MV-4-11 (cell line): Measurements from ENCODE around the gene IL20RB.
A peak's percentile ranks its signal among the peaks of the same experiment; 100 is the strongest.
"Not testable (repeated sequence)": the region's sequence is repeated elsewhere in the genome, so short reads cannot be mapped to it uniquely, and the experiment has no call there.

Experiments used
- DNase-seq: peaks from one replicate; lab custom pipeline; 2025; lab: John Stamatoyannopoulos, UW

IL20RB gene

DNA sequence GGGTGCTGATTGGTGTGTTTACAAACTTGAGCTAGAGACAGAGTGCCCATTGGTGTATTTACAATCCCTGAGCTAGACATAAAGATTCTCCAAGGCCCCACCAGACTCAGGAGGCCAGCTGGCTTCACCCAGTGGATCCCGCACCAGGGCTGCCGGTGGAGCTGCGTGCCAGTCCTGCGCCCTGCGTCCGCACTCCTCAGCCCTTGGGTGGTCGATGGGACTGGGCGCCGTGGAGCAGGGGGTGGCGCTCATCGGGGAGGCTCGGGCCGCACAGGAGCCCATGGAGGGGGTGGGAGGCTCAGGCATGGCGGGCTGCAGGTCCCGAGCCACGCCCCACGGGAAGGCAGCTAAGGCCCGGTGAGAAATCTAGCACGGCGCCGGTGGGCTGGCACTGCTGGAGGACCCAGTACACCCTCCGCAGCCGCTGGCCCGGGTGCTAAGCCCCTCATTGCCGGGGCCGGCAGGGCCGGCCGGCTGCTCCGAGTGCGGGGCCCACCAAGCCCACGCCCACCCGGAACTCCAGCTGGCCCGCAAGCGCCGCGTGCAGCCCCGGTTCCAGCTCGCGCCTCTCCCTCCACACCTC is 29.7 kb downstream of the IL20RB start:
- not testable (repeated sequence) for DNase-seq

GRCh38 chr3:136988651-136989050 is 30.9 kb downstream of the IL20RB start:
- DNase-seq = no peak

- no peak for DNase-seq
These were observed 32.2 kb downstream of the IL20RB start for GRCh38 chr3:136989781-136990524.

DNA sequence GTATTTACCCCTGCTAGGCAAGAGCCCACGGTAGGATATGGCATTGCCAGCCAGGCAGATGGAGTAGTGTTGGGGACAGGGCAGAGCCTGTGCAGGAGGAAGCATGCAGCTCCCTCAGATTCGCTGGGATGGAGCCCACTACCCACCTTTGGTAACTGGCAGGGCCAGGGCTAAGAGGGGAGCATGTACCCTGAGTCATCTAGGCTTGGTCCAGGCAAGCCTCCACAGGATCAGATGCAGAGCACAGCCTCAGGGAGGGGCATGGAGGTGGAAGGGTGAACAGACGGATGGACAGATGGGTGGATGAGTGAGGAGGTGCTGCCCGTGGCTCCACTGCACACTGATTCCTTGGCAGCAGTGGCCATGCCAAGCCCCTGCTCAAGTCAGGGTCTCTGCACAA is 33.0 kb downstream of the IL20RB start:
- DNase-seq = no peak

DNA sequence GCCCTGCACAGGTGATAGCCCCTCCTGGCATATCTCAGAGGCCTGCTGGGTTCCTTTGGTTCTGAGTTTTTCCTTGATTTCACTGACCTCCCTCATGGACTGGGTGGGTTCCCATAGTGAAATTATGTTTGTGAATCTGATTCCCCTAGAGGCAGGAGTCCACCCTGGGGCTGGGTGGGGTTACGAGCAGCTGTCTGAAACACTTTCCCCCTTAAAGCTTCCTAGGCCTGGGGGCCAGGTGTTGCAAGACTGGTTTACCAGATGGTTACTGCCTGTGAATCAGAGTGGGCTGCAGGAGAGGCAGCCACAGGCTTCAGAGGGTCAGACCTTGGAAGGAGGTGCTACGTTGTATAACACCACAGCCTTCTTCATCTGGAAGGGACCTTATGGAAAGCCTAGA is 34.3 kb downstream of the IL20RB start:
- no peak for DNase-seq

DNA sequence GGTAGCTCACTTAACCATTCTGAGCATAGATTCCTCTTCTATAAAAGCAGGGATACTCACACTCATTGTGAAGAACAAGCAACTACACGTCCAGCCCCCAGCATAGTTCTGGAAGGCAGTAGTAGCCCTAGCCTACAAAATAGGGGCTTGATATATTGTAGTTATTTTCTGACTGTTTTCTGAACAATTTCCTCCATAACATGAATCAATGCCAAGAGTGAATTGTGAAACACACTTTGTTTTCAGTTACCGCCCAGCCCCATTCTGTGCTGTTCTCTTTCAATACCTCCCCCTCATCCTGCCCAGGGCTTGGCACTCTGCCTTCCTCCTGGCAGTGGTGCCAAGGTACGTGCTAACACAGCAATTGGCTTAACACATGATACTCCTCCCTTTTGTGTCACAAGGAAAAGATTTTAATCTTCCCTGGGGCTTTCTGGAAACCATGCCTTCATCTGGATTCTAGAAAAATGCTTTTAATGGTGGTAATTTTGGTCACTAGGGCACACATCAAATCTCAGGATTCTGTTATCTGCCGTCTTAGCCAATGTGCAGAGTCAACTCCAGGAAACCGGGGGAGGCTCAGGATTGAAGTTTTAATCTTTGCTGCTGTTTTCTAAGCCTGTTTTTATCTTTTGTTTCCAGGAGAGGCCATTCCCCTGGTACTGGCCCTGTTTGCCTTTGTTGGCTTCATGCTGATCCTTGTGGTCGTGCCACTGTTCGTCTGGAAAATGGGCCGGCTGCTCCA is 37.2 kb downstream of the IL20RB start:
- no peak for DNase-seq

- DNase-seq = no peak
These were observed 37.9 kb downstream of the IL20RB start for GRCh38 chr3:136995652-136996051.

DNA sequence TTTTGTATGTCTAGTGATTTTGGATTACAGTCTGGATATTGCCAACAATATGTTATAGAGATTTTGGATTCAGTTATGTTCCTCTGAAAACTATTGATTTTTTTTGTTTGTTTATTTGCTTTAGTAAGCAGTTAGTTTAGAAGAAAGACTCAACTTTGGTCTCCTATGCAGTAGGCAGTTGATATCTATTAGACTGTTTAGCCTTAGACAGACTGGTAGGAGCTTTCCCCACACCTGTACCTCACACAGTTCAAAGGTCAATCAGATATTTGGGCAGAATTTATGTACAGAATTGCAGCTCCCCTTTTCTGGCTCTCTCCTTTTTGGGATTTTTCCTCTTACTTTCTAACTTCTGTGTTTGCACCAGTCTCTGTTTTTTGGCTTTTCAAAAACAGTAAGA is 42.3 kb downstream of the IL20RB start:
- DNase-seq = no peak

DNA sequence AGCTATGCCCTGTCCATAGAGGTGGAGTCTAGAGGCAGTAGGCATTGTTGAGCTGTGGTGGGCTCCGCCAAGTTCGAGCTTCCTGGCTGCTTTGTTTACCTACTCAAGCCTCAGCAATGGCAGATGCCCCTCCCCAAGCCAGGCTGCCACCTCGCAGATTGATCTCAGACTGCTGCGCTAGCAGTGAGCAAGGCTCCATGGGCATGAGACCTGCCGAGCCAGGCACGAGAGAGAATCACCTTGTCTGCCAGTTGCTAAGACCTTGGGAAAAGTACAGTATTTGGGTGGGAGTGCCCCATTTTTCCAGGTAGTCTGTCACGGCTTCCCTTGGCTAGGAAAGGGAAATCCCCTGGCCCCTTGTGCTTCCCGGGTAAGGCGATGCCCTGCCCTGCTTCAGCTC is 49.6 kb downstream of the IL20RB start:
- not testable (repeated sequence) for DNase-seq

- peak; percentile 2 for DNase-seq
These were observed 50.3 kb downstream of the IL20RB start for GRCh38 chr3:137008131-137008530.

- DNase-seq = no peak
These were observed 51.2 kb downstream of the IL20RB start for GRCh38 chr3:137008976-137009375.

DNA sequence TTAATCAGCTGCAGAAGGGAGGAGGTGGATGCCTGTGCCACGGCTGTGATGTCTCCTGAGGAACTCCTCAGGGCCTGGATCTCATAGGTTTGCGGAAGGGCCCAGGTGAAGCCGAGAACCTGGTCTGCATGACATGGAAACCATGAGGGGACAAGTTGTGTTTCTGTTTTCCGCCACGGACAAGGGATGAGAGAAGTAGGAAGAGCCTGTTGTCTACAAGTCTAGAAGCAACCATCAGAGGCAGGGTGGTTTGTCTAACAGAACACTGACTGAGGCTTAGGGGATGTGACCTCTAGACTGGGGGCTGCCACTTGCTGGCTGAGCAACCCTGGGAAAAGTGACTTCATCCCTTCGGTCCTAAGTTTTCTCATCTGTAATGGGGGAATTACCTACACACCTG is 52.4 kb downstream of the IL20RB start:
- DNase-seq = no peak

GRCh38 chr3:137011153-137011552 is 53.4 kb downstream of the IL20RB start:
- no peak for DNase-seq

DNA sequence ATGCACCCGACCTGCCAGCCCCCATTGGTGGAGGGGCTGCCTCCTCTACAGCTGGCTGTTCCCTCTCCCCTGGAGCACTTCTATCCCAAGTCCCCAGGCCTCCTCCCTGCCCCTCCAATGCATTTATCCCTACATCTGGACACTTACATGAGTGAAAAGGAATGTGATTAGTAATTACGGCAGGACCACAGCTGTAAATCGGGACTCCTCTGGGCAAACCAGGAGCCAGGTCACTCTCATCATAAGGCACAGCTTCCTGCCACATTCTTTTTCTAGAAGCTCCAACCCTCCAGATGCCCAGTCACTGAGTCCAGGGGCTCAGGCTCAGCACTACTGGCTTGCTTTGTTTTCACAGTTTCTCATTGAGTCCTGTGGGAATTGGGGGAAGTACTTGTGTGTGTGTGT is 54.3 kb downstream of the IL20RB start:
- DNase-seq = no peak

DNA sequence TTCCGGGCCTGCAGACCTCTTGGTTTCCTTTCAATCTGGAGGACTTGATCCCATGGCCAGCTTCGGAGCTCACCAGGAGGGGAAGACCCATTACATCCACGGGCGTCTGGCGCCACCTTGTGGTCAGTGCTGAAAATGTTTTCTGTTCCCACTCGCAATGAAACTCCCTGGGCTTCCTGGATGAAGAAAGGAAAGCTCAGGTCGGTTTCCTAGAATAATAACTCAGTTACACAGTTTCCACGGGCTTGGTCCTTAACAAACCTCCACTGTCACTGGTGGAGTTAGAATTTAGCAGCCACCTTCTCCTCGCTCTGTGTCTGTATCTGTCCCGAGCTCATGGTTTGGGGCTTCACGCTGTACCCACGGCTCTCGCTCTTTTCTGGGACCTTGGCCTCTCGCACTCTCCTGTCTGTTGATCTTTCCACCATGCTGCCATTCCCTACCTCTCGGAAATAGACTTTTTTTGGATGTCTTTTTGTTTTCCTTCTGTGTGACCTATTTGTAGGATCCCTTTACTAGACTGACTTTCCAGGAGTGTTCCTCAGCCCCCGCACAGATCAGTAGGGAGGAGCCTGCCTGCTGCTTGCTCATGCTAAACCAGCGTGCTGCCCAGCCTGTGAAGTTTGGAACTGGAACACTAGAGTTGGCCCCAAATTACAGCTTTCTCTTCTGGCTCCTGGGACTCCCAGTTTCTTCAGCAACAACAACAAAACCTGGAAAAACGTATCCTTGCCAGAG is 56.3 kb downstream of the IL20RB start:
- DNase-seq = peak; percentile 70

DNA sequence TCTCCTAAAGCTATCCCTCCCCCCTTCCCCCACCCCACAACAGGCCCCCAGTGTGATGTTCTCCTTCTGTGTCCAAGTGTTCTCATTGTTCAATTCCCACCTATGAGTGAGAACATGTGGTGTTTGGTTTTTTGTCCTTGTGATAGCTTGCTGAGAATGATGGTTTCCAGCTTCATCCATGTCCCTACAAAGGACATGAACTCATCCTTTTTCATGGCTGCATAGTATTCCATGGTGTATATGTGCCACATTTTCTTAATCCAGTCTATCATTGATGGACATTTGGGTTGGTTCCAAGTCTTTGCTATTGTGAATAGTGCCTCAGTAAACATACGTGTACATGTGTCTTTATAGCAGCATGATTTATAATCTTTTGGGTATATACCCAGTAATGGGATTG is 59.5 kb downstream of the IL20RB start:
- not testable (repeated sequence) for DNase-seq

DNA sequence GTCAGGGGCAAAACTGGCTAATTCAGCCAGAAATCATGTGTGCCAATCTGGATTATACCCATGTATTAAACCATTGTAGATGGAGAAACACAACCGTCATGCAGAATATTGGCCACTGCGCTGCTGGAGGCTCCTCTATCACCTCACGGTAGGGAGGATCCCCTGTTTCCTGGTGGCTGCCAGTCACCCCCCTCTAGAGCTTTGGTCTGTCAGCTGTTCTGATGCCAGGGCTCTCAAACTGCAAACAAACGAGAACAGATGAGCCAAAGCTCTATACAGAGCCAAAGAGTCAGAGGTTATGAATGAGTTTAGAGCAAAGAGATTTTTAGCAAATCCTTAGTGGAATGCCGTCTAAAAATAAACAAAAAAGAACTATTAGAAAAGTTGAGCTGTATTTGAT is 62.5 kb downstream of the IL20RB start:
- DNase-seq = no peak

DNA sequence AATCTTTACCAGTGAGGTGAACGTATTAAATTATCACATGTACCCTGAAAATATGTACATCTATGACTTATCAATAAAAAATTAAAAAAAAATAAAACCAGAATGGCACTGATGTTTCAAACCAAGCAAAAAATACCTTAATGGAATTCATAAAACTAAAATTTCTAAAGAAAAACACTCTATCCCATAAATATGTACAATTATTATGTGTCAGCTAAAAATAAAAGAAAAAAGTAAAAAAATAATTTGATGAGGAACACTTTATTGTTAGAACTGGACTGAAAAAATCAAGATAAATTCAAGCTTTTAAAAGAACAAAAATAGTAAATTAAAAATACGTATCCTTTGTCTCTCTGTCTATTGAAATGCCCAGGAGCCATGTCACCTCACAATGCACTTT is 63.1 kb downstream of the IL20RB start:
- no peak for DNase-seq

- peak; percentile 58 for DNase-seq
These were observed 66.6 kb downstream of the IL20RB start for GRCh38 chr3:137024348-137024747.

DNA sequence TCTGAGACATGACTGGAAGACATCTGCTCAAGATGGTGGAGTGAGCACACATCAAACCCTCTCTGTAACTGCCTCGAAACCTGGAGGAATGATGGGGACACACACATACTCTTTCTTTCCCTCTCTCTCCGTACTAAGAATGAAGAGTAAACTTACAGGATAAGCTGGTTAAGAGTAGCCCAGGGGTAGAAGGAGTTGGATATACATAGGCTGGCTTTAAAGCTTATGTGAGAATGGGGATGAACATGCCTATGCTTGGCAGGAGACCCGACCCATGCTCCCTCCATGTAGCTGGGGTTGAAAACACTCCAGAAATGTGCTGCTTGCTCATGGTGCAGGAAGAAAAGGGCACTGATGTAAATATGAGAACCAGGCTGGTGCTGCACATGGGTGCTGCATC is 68.9 kb downstream of the IL20RB start:
- DNase-seq = no peak

DNA sequence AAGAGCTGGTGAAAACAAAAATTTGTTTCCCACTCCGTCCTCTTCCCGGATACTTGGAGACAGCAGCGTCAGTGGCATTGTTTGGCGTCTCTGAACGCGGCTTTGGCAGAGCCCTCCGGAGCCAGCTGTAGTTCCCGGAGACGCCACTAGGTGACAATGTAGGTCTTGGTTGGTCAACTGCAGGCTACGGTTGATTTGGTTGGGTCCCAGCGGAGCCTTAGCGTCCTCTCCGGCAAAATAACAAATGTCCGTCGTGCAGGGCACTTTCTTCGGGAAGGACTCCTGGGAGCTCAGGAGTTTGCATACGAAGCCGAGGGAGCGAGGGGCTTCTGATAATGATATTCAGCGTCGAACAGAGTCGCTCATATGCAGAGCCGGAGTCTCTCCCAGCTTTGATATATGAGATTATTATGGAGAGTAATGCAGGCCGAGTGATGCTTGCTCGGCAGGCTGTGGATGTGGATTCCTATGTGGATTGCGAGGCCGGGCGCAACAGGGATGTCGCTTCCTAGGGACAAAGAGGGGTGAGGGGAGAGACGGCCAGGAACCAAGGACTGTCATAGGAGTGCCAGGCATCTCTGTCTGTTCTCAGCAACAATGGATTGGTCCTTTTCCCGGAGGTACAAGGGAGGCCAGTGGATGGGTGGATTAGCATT is 74.8 kb downstream of the IL20RB start:
- peak; percentile 56 for DNase-seq

DNA sequence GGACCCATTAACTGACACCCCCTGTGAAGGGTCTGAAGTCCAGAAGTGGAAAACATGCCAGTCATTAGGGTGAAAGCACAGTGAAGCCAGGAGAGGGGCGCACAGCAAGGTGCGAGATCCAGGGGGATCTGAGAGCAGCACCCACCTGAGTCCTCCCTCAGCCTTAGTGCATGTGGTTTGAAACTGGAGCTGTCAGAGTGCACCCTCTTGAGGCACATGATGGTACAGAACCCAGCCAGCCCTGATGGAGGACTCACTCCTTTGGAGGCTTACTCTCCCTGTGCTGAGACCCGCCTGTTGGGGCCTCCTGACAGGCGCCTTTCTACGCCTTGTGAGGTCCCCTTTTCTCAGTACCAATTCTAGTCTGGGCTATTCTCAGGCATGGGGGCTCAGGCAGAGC is 77.8 kb downstream of the IL20RB start:
- DNase-seq = no peak
